HG03565 (cell line): ENCODE measurements around the gene RMND5B.
"Not testable (repeated sequence)": the region's sequence is repeated elsewhere in the genome, so short reads cannot be mapped to it uniquely, and the experiment has no call there.

Source experiments
- ATAC-seq: cut with Tn5 transposase; IDR thresholded peaks from one replicate; pipeline ENCODE4 v1.9.1; 2021; ENCODE audit warnings: mild to moderate bottlenecking, moderate library complexity; ENCODE audit not compliant: unreplicated experiment

The RMND5B gene

GRCh38 chr5:178113841-178114324 is 16.9 kb upstream of the RMND5B start:
- no peak for ATAC-seq

- no peak for ATAC-seq
Observed at GRCh38 chr5:178114325-178115135, 16.3 kb upstream of the RMND5B start.

GRCh38 chr5:178115136-178115813 is 15.5 kb upstream of the RMND5B start:
- no peak for ATAC-seq

GRCh38 chr5:178115814-178116142 is 15.0 kb upstream of the RMND5B start:
- ATAC-seq: no peak

GRCh38 chr5:178116143-178116885 is 14.5 kb upstream of the RMND5B start:
- ATAC-seq: peak; percentile 20

- ATAC-seq: no peak
Observed at GRCh38 chr5:178117923-178118701, 12.7 kb upstream of the RMND5B start.

GRCh38 chr5:178119915-178120606 is 10.8 kb upstream of the RMND5B start:
- ATAC-seq: no peak

GRCh38 chr5:178120607-178121357 is 10.0 kb upstream of the RMND5B start:
- peak; percentile 76 for ATAC-seq

GRCh38 chr5:178121391-178122276 is 9.2 kb upstream of the RMND5B start:
- ATAC-seq: no peak

GRCh38 chr5:178122346-178122745 is 8.5 kb upstream of the RMND5B start:
- ATAC-seq: no peak

GRCh38 chr5:178123094-178123965 is 7.5 kb upstream of the RMND5B start:
- no peak for ATAC-seq

GRCh38 chr5:178123966-178124925 is 6.6 kb upstream of the RMND5B start:
- ATAC-seq: no peak

- ATAC-seq: no peak
Observed at GRCh38 chr5:178125253-178125906, 5.4 kb upstream of the RMND5B start.

- ATAC-seq: no peak
Observed at GRCh38 chr5:178126556-178126955, 4.3 kb upstream of the RMND5B start.

- not testable (repeated sequence) for ATAC-seq
Observed at GRCh38 chr5:178127300-178128009, 3.4 kb upstream of the RMND5B start.
